Activated CD4-positive, alpha-beta T cell treated with anti-CD3 and anti-CD28 coated beads, Interleukin-2, amount 50 U/mL, for 4 hours (primary cell): Measurements from ENCODE around the gene TMIGD1.

Experiments used
- DNase-seq, 2 experiments: peaks; one replicate each; pipeline ENCODE4 v3.0.0-alpha.2; 2020

Gene TMIGD1

GRCh38 chr17:30275911-30276310 is 57.9 kb downstream of the TMIGD1 start:
- no peak for DNase-seq

DNA sequence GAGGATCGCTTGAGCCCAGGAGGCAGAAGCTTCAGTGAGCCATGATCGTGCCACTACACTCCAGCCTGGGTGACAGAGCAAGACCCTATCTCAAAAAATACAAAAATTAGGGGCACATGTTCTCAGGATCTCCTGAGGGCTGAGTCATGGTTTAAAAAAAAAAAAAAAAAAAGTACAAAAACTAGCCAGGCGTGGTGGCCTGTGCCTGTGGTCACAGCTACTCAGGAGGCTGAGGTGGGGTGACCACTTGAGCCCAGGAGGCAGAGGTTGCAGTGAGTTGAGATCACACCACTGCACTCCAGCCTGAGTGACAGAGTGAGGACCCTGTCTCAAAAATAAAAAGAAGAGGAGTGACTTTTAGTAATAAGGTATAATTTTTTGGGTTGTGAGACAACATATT is 59.0 kb downstream of the TMIGD1 start:
- no peak for DNase-seq

GRCh38 chr17:30273373-30273772 is 60.5 kb downstream of the TMIGD1 start:
- DNase-seq = no peak

GRCh38 chr17:30271102-30271501 is 62.8 kb downstream of the TMIGD1 start:
- no peak for DNase-seq

- no peak for DNase-seq
These were observed 66.2 kb downstream of the TMIGD1 start for GRCh38 chr17:30267625-30268024.
